ENCODE data around the gene CYP2U1.

DNA sequence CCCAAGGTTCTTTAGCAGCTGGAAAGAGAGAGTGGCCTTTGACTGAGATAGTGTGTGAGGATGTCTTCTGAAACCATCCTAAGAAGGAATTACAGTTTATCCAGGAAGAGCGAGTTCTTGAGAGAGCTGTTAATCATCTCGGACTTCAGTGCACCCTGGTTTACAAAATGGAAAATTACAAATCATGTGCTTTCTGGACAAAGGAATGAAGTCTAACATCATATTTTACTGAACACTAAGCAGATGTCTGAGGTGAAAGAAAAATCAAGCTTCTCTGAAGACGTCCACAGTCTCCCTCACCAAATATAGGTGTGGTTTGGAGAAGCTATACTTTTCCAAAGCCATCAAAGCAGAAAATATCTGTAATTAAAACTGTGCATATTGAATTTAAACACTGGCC is 30.8 kb upstream of the CYP2U1 start:
- TF ChIP-seq NFIC (IDR thresholded peaks at IDR 0.05; ENCODE audit: borderline replicate concordance), result no peak
- TF ChIP-seq SIN3A (IDR thresholded peaks at IDR 0.05; ENCODE audit: borderline replicate concordance, low read depth, low read length), result no peak
- TF ChIP-seq, protein P1, sequence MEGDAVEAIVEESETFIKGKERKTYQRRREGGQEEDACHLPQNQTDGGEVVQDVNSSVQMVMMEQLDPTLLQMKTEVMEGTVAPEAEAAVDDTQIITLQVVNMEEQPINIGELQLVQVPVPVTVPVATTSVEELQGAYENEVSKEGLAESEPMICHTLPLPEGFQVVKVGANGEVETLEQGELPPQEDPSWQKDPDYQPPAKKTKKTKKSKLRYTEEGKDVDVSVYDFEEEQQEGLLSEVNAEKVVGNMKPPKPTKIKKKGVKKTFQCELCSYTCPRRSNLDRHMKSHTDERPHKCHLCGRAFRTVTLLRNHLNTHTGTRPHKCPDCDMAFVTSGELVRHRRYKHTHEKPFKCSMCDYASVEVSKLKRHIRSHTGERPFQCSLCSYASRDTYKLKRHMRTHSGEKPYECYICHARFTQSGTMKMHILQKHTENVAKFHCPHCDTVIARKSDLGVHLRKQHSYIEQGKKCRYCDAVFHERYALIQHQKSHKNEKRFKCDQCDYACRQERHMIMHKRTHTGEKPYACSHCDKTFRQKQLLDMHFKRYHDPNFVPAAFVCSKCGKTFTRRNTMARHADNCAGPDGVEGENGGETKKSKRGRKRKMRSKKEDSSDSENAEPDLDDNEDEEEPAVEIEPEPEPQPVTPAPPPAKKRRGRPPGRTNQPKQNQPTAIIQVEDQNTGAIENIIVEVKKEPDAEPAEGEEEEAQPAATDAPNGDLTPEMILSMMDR (IDR thresholded peaks at IDR 0.05), result no peak
